Neural progenitor cell (in vitro differentiated cells): ENCODE data around the gene SLC6A12.

Source experiments
- CTCF ChIP-seq: fragments of 200-600 bp; sonication (generic); IDR thresholded peaks from 2 replicates; pipeline ENCODE4 v1.5.1; 2017; ENCODE audit warnings: antibody characterized with exemption, mild to moderate bottlenecking
- EZH2 ChIP-seq: fragments of 200-600 bp; sonication (generic); IDR thresholded peaks from 2 replicates; pipeline ENCODE4 v1.6.1; 2017; ENCODE audit warnings: antibody characterized with exemption, mild to moderate bottlenecking, moderate library complexity

GRCh38 chr12:191541-191940 is 22.4 kb downstream of the SLC6A12 start:
- TF ChIP-seq CTCF (no peak), EZH2 (no peak)
